Left ventricle myocardium inferior (tissue), 1 donor: ENCODE measurements around the gene SEMG2. TPM values are rescaled to one million over a fixed set of nuclear protein-coding genes. Genes with fewer than 3 reads are reported as not detected.

Experiments
- DNase-seq: peaks from one replicate; pipeline ENCODE4 v3.0.0-alpha.2; 2020
- H3K27ac ChIP-seq: fragments of 200-600 bp; replicated peaks from 2 replicates; pipeline ENCODE4 v1.8.0; 2021
- H3K27me3 ChIP-seq: fragments of 200-600 bp; 2 replicates; pipeline ENCODE4 v1.8.0; 2021; ENCODE audit warnings: low read depth
- H3K36me3 ChIP-seq: fragments of 200-600 bp; 2 replicates; pipeline ENCODE4 v1.8.0; 2021
- H3K4me1 ChIP-seq: fragments of 200-600 bp; 2 replicates; pipeline ENCODE4 v1.8.0; 2021
- H3K4me3 ChIP-seq: fragments of 200-600 bp; 2 replicates; pipeline ENCODE4 v1.8.0; 2021; ENCODE audit warnings: mild to moderate bottlenecking, moderate library complexity
- H3K9me3 ChIP-seq: fragments of 200-600 bp; replicated peaks from 2 replicates; pipeline ENCODE4 v1.8.0; 2021
- intact Hi-C: fragments of 100-400 bp; cut with micrococcal nuclease; formaldehyde crosslinking; loops from one replicate; pipeline ENCODE4 v1.11.0; 2022
- total RNA-seq: library from RNA; stranded (reverse); fragmentation: NEBNext Ultra II Directional; extraction: Animal tissue kit (Norgen Biotek cat#: 25700); gene quantifications from one replicate; pipeline ENCODE4 v1.2.1, GENCODE V29; 2021
- TF ChIP-seq, protein P1 (sequence below): fragments of 200-600 bp; IDR thresholded peaks from 2 replicates; pipeline ENCODE4 v1.8.0; 2021; ENCODE audit warnings: antibody characterized with exemption, mild to moderate bottlenecking, borderline replicate concordance
- donor health status: DM: no; HTN: yes; CAD: no; lungs with severe emphysema.

Gene SEMG2
- total RNA-seq, 1 donor from 2014 or later: not detected

DNA sequence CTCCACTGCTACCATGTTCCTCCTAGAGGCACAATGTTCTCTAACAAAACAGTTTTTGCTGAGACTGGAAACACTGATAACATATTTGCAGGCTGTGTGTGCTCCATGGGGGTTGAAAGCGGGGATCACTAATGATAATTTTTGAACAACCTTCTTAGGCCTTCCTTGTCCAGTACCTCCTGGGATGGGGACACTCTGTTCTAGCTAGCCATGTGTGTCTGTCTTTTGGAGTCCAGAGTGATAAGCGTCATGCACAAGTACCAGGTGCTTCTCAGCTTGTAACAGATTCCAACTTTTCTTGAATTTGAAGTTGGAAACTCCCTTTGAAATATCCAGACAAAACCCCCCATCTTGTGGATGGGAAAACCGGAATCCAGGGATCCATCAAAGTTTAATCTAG is 31.3 kb upstream of the SEMG2 start:
- Histone ChIP-seq H3K27ac (no peak overlapping the region), H3K4me3 (no peak overlapping the region), H3K27me3 (peaks cover 34% of the 10 kb centered on the region), H3K4me1 (no peaks in the 10 kb centered on the region), H3K36me3 (no peaks in the 10 kb centered on the region), H3K9me3 (no peaks in the 10 kb centered on the region)
- intact Hi-C loops: no loop called here
- DNase-seq: no peak
- TF ChIP-seq, protein P1, sequence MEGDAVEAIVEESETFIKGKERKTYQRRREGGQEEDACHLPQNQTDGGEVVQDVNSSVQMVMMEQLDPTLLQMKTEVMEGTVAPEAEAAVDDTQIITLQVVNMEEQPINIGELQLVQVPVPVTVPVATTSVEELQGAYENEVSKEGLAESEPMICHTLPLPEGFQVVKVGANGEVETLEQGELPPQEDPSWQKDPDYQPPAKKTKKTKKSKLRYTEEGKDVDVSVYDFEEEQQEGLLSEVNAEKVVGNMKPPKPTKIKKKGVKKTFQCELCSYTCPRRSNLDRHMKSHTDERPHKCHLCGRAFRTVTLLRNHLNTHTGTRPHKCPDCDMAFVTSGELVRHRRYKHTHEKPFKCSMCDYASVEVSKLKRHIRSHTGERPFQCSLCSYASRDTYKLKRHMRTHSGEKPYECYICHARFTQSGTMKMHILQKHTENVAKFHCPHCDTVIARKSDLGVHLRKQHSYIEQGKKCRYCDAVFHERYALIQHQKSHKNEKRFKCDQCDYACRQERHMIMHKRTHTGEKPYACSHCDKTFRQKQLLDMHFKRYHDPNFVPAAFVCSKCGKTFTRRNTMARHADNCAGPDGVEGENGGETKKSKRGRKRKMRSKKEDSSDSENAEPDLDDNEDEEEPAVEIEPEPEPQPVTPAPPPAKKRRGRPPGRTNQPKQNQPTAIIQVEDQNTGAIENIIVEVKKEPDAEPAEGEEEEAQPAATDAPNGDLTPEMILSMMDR: no peak

DNA sequence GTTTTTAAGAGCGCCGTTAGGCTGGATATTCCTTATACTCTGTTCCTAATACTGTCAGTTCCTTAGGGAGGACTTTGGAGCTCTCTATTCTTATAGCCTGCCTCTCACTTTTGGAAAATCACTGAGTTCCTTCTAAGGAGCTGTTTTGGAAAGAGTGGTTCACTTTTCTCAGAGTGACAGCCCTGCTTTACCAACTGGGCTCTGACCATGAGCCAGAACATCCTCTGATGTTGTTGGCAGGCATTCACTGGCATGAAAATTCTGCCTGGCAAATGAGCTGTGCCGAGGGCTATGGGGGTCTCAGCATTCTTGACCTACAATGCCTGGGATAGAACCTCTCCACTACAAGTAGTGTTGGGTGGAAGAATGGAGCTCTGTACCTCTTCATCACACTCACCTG is 29.2 kb upstream of the SEMG2 start:
- intact Hi-C loops: no loop called here
- no peak for DNase-seq

DNA sequence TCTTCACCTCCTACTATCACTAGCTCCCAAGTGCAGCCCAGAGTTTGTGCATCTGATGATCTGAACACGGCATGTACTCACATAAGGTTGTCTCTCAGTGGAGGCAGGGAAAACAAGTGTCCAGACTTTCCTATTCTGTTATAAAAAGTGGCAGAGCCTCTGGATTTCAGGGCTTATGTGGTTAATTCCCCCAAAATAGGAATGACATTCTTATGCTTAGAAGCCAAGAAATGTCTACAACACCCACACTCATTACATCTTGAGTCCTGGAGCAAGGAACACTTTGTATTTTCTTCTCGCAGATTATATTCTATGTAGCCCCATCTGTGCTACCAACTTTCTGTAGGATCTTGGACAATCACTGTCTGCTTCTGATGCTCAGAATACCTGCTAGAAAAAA is 27.8 kb upstream of the SEMG2 start:
- Histone ChIP-seq H3K27me3 (peaks cover 31% of the 10 kb centered on the region), H3K27ac (no peak overlapping the region), H3K4me3 (no peak overlapping the region), H3K4me1 (no peaks in the 10 kb centered on the region), H3K9me3 (peaks cover 5% of the 10 kb centered on the region), H3K36me3 (no peaks in the 10 kb centered on the region)
- TF ChIP-seq, protein P1: no peak
- no peak for DNase-seq
- intact Hi-C loops: no loop called here

More for the DNA sequence above, 29.2 kb upstream of the SEMG2 start:
- H3K27me3 ChIP-seq: peaks cover 27% of the 10 kb centered on the region
- H3K36me3 ChIP-seq: no peaks in the 10 kb centered on the region
- TF ChIP-seq, protein P1: no peak
- peaks cover 4% of the 10 kb centered on the region for H3K9me3 ChIP-seq
- no peak overlapping the region for H3K27ac ChIP-seq
- H3K4me1 ChIP-seq: no peaks in the 10 kb centered on the region
- H3K4me3 ChIP-seq: no peak overlapping the region

DNA sequence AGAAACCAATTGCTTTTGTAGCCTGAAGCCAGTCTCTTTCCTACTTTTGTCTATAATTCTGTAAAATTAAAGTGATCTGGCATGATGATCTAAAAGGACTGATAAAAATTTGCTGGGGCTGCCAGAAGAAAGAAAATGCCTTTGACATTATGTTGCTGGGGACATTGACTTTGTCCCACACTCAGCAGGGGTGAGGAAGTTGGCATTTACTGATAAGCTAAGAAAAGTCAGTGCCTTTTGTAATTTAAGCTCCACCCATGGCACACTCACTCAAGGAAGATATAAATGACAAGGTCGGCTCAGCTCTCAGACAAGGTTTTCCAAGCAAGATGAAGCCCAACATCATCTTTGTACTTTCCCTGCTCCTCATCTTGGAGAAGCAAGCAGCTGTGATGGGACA is 14.4 kb upstream of the SEMG2 start, which contains the start of gene SEMG1:
SEMG1 (plus strand) TSS at position 309 of the 400 bp plus-strand sequence; CDS start at position 330, 21 bp downstream.
- TF ChIP-seq, protein P1: no peak
- no peak for DNase-seq
- H3K27ac ChIP-seq: no peak within 1 kb of the TSS
- no peak within 1 kb of the TSS for H3K4me3 ChIP-seq
- H3K4me1 ChIP-seq: no peaks in the 10 kb centered on the region
- H3K36me3 ChIP-seq: no peaks in the 10 kb centered on the region
- intact Hi-C loops: no loop called here
- H3K9me3 ChIP-seq: peaks cover 23% of the 10 kb centered on the region
- peaks cover 35% of the 10 kb centered on the region for H3K27me3 ChIP-seq

DNA sequence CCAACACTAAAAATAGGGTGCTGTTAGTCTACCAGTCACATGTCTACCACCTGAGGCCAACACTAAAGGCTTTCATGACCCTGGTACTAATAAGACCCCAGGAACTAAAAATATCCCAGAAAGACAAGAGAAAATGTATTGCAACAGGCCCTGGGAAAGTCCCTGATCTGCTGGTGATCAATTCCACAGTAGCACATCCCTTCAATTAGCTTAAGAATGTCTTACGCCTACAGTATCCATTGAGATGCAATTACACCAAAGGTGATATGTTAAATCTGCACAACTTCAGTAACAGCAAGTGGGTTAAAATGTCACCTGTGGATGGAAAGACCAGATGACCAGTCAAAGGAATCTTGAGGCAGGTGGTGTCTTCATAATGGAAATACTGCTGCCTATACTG is 11.2 kb upstream of the SEMG2 start:
- no peaks in the 10 kb centered on the region for H3K9me3 ChIP-seq
- intact Hi-C loops: no loop called here

More for the DNA sequence above, 11.2 kb upstream of the SEMG2 start:
- peaks cover 40% of the 10 kb centered on the region for H3K27me3 ChIP-seq
- TF ChIP-seq, protein P1: no peak
- H3K36me3 ChIP-seq: no peaks in the 10 kb centered on the region
- no peak overlapping the region for H3K4me3 ChIP-seq
- no peaks in the 10 kb centered on the region for H3K4me1 ChIP-seq
- no peak for DNase-seq
- no peak overlapping the region for H3K27ac ChIP-seq
